Hematopoietic multipotent progenitor cell treated with erythropoietin and hydrocortisone succinate and interleukin-3 and kit ligand, for 6 days (in vitro differentiated cells): ENCODE measurements around the gene ANKDD1B.
"Not testable (repeated sequence)": the region's sequence is repeated elsewhere in the genome, so short reads cannot be mapped to it uniquely, and the experiment has no call there.

Experiments
- DNase-seq: peaks from one replicate; pipeline ENCODE4 v3.0.0-alpha.2; 2015

Gene ANKDD1B

DNA sequence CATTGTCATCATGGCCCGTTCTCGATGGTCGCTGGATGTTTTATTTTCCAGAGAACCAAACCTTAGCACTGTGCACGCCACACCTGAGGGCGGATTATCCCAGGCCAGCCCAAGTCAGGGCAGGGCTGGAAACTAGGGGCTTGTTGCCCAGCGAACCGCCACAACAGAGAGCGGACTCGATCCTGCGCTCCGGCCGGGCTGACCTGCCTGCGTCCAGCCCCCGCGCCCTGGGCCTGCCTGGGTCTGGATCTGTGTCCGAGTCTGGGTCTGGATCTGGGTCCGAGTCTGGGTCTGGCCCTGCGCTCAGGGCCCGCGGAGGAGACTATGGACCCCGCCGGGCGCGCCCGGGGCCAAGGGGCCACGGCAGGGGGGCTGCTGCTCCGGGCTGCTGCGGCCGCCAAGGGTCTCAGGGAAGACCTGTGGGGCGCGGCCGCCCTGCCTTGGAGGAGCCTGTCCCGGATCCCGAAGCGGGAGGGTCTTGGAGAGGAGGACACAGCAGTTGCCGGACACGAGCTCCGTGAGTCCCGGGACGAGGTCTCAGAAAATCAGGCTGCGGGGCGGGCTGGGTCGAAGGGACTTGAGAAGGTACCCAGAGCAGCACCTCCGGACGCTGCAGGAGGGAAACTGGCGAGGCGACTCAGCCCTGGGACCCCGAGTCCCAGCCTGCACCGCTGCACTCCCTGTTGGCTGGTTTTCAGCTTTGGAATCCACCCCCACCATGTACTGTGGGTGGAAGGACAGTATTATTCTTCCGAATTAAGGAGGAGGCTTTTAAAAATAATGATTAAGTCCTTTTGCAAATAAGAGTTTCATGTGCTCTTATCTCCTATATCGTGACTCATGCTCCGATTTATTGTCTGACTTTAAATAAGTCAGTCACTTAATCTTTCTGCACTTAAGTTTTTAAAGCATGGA is at the start of gene ANKDD1B:
ANKDD1B (plus strand) TSS at position 143 of the 915 bp plus-strand sequence; CDS start at position 325, 182 bp downstream.
- DNase-seq: peak; percentile 32

GRCh38 chr5:75565991-75566709 is 45.1 kb upstream of the ANKDD1B start:
- not testable (repeated sequence) for DNase-seq

DNA sequence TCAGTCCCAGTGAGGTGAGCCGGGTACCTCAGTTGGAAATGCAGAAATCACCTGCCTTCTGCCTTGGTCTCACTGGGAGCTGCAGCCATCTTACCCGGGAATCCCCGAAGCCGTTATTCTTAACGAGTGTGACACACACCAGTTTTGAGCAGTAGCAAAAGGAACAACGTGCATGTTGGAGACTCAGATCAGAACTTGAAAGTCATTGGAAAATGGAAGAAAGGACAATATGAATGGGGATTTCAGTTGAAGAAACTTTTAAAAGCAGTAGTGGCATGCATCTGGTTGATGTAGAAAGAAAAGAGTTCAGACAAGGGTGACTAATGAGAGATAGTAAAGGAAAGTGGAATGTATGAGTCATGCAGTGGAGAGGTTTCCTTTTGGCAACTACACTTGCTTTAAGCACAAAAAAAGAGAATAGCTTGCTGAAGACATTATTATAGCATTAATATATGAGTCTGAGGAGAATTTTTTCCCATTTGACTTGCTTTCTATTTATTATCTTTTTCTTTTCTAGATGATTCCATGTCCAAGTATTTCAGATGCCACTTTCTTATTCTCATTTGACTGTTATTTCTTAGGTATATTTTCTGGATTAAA is 44.4 kb upstream of the ANKDD1B start:
- peak; percentile 95 for DNase-seq

GRCh38 chr5:75567710-75568109 is 43.5 kb upstream of the ANKDD1B start:
- DNase-seq: peak; percentile 51

DNA sequence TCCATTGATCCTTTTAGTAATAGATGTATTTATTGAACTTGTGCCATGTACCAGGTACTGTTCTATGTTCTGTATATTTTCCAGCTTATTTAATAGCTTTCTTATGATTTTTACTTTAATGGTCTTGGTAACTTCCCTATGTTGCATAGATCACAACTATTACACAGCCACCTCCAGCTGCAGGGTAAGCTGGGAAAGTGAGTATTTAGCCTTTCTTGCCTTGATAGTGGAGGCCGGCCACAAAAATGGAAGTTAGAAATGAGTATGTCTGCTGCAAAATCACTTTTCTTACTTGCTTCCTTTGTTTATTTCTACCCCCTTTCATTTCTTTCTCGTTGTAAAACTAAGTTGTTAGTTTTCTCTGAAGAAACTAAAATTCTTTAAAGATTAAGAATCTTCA is 43.1 kb upstream of the ANKDD1B start:
- peak; percentile 20 for DNase-seq

GRCh38 chr5:75571547-75571946 is 39.7 kb upstream of the ANKDD1B start:
- peak; percentile 62 for DNase-seq

GRCh38 chr5:75574791-75575190 is 36.5 kb upstream of the ANKDD1B start:
- DNase-seq: peak; percentile 39

DNA sequence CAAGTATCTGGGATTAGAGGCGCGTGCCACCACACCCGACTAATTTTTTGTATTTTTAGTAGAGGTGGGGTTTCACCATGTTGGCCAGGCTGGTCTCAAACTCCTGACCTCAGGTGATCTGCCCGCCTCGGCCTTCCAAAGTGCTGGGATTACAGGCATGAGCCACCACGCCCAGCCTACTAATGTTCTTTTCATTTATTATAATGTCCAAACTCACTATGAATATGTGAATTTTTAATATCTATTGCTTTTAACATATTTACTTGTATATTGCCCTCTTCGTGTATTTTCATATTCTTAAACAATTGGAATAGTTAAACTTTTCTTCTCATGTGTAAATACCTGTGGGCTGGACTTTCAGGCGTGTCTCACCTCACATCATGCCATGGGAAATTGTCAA is 33.0 kb upstream of the ANKDD1B start:
- DNase-seq: not testable (repeated sequence)

- peak; percentile 39 for DNase-seq
Measured at GRCh38 chr5:75584641-75585040, 26.6 kb upstream of the ANKDD1B start.

GRCh38 chr5:75588666-75589065 is 22.6 kb upstream of the ANKDD1B start:
- DNase-seq: no peak

GRCh38 chr5:75600535-75600934 is 10.7 kb upstream of the ANKDD1B start:
- DNase-seq: no peak

GRCh38 chr5:75601567-75601966 is 9.7 kb upstream of the ANKDD1B start:
- no peak for DNase-seq

DNA sequence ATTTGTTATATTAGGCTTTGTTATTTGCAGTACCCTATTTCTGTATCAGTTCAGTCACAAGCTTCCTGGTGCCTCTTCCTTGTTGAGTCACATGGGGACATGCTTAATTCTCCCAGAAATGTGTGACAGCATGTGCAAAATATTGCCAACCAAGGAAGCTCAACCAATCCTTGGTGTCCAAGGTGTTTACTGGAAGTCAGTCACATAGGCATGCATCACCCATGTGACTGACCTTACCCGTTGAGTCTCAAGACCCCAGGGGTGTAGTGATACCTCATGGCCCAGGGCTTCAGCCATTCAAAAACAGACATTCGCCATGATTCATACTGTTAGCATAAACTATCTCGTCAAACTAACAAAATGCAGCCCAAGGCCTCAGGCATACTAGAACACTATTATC is 9.3 kb upstream of the ANKDD1B start:
- DNase-seq: no peak

DNA sequence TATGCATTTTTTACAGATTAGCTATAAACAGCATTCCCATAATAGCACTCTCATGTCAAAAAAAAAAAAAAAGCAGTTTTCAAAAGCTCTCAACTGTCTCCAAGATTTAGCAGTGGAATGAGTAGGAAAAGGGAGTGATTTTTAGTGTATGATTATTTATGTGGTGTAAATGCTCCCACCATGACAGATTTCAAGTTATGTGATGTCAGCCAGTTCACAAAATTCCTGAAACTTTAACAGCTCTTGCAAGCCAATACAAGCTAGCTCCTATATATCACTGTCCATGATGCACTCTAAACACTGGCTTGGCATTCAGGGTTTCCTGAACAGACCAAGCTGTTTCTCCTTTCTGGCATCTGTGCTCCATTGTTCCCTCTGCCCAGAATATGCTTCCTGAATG is 7.9 kb upstream of the ANKDD1B start:
- no peak for DNase-seq

- DNase-seq: no peak
Measured at GRCh38 chr5:75603821-75604220, 7.4 kb upstream of the ANKDD1B start.

- DNase-seq: not testable (repeated sequence)
Measured at GRCh38 chr5:75607341-75607740, 3.9 kb upstream of the ANKDD1B start.

- DNase-seq: peak; percentile 72
Measured at GRCh38 chr5:75608870-75609269, 2.4 kb upstream of the ANKDD1B start.

GRCh38 chr5:75610201-75610600 is 1.1 kb upstream of the ANKDD1B start:
- no peak for DNase-seq

GRCh38 chr5:75610859-75611310 is 368 bp upstream of the ANKDD1B start:
- peak; percentile 37 for DNase-seq

- no peak for DNase-seq
Measured at GRCh38 chr5:75612226-75612569, 945 bp downstream of the ANKDD1B start.

- DNase-seq: no peak
Measured at GRCh38 chr5:75612901-75613300, 1.6 kb downstream of the ANKDD1B start.

- no peak for DNase-seq
Measured at GRCh38 chr5:75614176-75614575, 2.9 kb downstream of the ANKDD1B start.

- peak; percentile 54 for DNase-seq
Measured at GRCh38 chr5:75616371-75616881, 5.2 kb downstream of the ANKDD1B start.
